ENCODE results near the gene NPHP4.

The NPHP4 gene

DNA sequence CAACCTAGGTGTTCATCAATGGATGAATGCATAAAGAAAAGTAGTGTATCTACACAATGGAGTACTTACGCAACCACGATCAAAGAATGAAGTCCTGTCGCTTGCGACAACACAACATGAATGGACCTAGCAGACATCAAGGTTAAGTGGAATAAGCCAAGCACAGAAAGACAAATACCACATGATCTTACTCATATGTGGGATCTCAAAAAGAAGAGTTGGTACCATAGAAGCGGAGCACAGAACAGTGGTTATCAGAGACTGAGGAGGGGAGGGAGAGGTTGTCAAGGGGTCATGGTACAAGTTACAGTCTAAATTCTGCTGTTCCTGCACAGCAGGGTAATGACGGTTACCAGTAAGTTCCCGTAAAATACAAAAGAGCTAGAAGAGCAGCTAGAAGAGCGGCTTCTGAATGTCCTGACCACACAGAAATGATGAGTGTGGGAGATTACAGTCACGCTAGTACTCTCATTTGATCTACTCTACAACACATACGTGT, 36.7 kb downstream of the NPHP4 start:
- 81 to 91% methylated on average over 7 to 8 of the region's 10 CpGs for WGBS, 2 experiments (ENCODE audit: insufficient coverage in 2 of 2)
- H3K4me3 ChIP-seq (ENCODE audit: extremely low read depth, insufficient read depth, low read length, poor library complexity, severe bottlenecking), result no peak overlapping the region
- no peaks in the 10 kb centered on the region for H3K4me1 ChIP-seq (ENCODE audit: control insufficient read depth, insufficient read depth, low read length, poor library complexity, severe bottlenecking)
- H3K27ac ChIP-seq (ENCODE audit: low read depth, low read length, severe bottlenecking), result no peak overlapping the region
- peaks cover 24% of the 10 kb centered on the region for H3K36me3 ChIP-seq (ENCODE audit: control insufficient read depth, insufficient read depth, low read length)
- no peaks in the 10 kb centered on the region for H3K9me3 ChIP-seq (ENCODE audit: control insufficient read depth, low read length)

- H3K27ac ChIP-seq (ENCODE audit: low read depth, low read length, severe bottlenecking), result no peak overlapping the region
- 80 to 85% methylated on average over 3 of the region's 5 CpGs for WGBS, 2 experiments (ENCODE audit: insufficient coverage in 2 of 2)
- H3K36me3 ChIP-seq (ENCODE audit: control insufficient read depth, insufficient read depth, low read length), result peaks cover 28% of the 10 kb centered on the region
- no peak overlapping the region for H3K4me3 ChIP-seq (ENCODE audit: extremely low read depth, insufficient read depth, low read length, poor library complexity, severe bottlenecking)
- no peaks in the 10 kb centered on the region for H3K4me1 ChIP-seq (ENCODE audit: control insufficient read depth, insufficient read depth, low read length, poor library complexity, severe bottlenecking)
- no peaks in the 10 kb centered on the region for H3K9me3 ChIP-seq (ENCODE audit: control insufficient read depth, low read length)
Observed at GRCh38 chr1:5954964-5955363, 37.3 kb downstream of the NPHP4 start.

- no peak overlapping the region for H3K4me3 ChIP-seq (ENCODE audit: extremely low read depth, insufficient read depth, low read length, poor library complexity, severe bottlenecking)
- H3K27ac ChIP-seq (ENCODE audit: low read depth, low read length, severe bottlenecking), result no peak overlapping the region
- no peaks in the 10 kb centered on the region for H3K9me3 ChIP-seq (ENCODE audit: control insufficient read depth, low read length)
- no peaks in the 10 kb centered on the region for H3K4me1 ChIP-seq (ENCODE audit: control insufficient read depth, insufficient read depth, low read length, poor library complexity, severe bottlenecking)
- H3K36me3 ChIP-seq (ENCODE audit: control insufficient read depth, insufficient read depth, low read length), result peaks cover 21% of the 10 kb centered on the region
- 96 to 97% methylated on average over 11 of the region's 11 CpGs for WGBS, 2 experiments (ENCODE audit: insufficient coverage in 2 of 2)
Observed at GRCh38 chr1:5953386-5953785, 38.8 kb downstream of the NPHP4 start.

DNA sequence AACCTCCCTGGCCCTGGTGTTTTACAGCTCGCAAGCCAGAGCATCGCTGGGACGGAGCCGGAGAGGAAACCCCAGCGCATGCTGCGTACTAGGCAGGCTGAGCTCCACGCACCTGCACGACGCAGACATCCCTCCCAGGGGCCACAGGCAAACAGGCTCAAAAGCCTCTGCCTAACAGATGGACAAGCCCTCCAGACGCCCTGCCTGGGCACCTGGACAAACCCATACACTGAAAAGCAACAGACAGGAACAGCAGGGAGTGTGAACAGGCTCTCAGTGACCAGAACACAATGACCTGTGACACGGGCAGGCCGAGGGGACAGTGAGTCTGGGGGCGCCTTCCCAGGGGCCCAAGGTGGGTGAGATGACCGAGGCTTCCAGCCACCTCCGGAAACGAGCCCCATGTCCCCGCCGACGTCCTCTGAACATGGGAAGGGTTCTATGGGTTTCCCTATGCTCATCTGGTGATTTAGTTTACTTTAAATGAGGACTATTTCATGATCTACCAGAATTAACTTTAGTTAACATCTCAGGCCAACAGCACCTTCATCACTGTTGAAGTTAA, 40.3 kb downstream of the NPHP4 start:
- no peaks in the 10 kb centered on the region for H3K9me3 ChIP-seq (ENCODE audit: control insufficient read depth, low read length)
- no peak overlapping the region for H3K4me3 ChIP-seq (ENCODE audit: extremely low read depth, insufficient read depth, low read length, poor library complexity, severe bottlenecking)
- peaks cover 21% of the 10 kb centered on the region for H3K36me3 ChIP-seq (ENCODE audit: control insufficient read depth, insufficient read depth, low read length)
- no peak overlapping the region for H3K27ac ChIP-seq (ENCODE audit: low read depth, low read length, severe bottlenecking)
- 91 to 97% methylated on average over 13 to 15 of the region's 19 CpGs for WGBS, 2 experiments (ENCODE audit: insufficient coverage in 2 of 2)
- H3K4me1 ChIP-seq (ENCODE audit: control insufficient read depth, insufficient read depth, low read length, poor library complexity, severe bottlenecking), result no peaks in the 10 kb centered on the region

GRCh38 chr1:5950994-5951785, 41.0 kb downstream of the NPHP4 start:
- 95 to 96% methylated on average over 21 to 24 of the region's 24 CpGs for WGBS, 2 experiments (ENCODE audit: insufficient coverage in 2 of 2)
- no peaks in the 10 kb centered on the region for H3K4me1 ChIP-seq (ENCODE audit: control insufficient read depth, insufficient read depth, low read length, poor library complexity, severe bottlenecking)
- H3K36me3 ChIP-seq (ENCODE audit: control insufficient read depth, insufficient read depth, low read length), result peaks cover 25% of the 10 kb centered on the region
- H3K4me3 ChIP-seq (ENCODE audit: extremely low read depth, insufficient read depth, low read length, poor library complexity, severe bottlenecking), result no peak overlapping the region
- H3K27ac ChIP-seq (ENCODE audit: low read depth, low read length, severe bottlenecking), result no peak overlapping the region
- no peaks in the 10 kb centered on the region for H3K9me3 ChIP-seq (ENCODE audit: control insufficient read depth, low read length)

- Histone ChIP-seq H3K4me3 (ENCODE audit: extremely low read depth, insufficient read depth, low read length, poor library complexity, severe bottlenecking) (no peak overlapping the region), H3K36me3 (ENCODE audit: control insufficient read depth, insufficient read depth, low read length) (peaks cover 23% of the 10 kb centered on the region), H3K9me3 (ENCODE audit: control insufficient read depth, low read length) (no peaks in the 10 kb centered on the region), H3K4me1 (ENCODE audit: control insufficient read depth, insufficient read depth, low read length, poor library complexity, severe bottlenecking) (no peaks in the 10 kb centered on the region), H3K27ac (ENCODE audit: low read depth, low read length, severe bottlenecking) (no peak overlapping the region)
- 88 to 98% methylated on average over 6 to 7 of the region's 7 CpGs for WGBS, 2 experiments (ENCODE audit: insufficient coverage in 2 of 2)
Observed at GRCh38 chr1:5950201-5950895, 41.9 kb downstream of the NPHP4 start.

- WGBS, 2 experiments (ENCODE audit: insufficient coverage in 2 of 2), result 83% methylated on average over 4 of the region's 4 CpGs
- Histone ChIP-seq H3K27ac (ENCODE audit: low read depth, low read length, severe bottlenecking) (no peak overlapping the region), H3K9me3 (ENCODE audit: control insufficient read depth, low read length) (no peaks in the 10 kb centered on the region)
Observed at GRCh38 chr1:5949761-5950100, 42.5 kb downstream of the NPHP4 start.

GRCh38 chr1:5949085-5949760, 43.0 kb downstream of the NPHP4 start:
- no peak overlapping the region for H3K4me3 ChIP-seq (ENCODE audit: extremely low read depth, insufficient read depth, low read length, poor library complexity, severe bottlenecking)
- peaks cover 21% of the 10 kb centered on the region for H3K36me3 ChIP-seq (ENCODE audit: control insufficient read depth, insufficient read depth, low read length)
- 90 to 94% methylated on average over 10 to 11 of the region's 13 CpGs for WGBS, 2 experiments (ENCODE audit: insufficient coverage in 2 of 2)
- no peak overlapping the region for H3K27ac ChIP-seq (ENCODE audit: low read depth, low read length, severe bottlenecking)
- H3K4me1 ChIP-seq (ENCODE audit: control insufficient read depth, insufficient read depth, low read length, poor library complexity, severe bottlenecking), result no peaks in the 10 kb centered on the region
- H3K9me3 ChIP-seq (ENCODE audit: control insufficient read depth, low read length), result no peaks in the 10 kb centered on the region

More at GRCh38 chr1:5949761-5950100, 42.5 kb downstream of the NPHP4 start:
- H3K4me3 ChIP-seq (ENCODE audit: extremely low read depth, insufficient read depth, low read length, poor library complexity, severe bottlenecking), result no peak overlapping the region
- H3K4me1 ChIP-seq (ENCODE audit: control insufficient read depth, insufficient read depth, low read length, poor library complexity, severe bottlenecking), result no peaks in the 10 kb centered on the region
- peaks cover 21% of the 10 kb centered on the region for H3K36me3 ChIP-seq (ENCODE audit: control insufficient read depth, insufficient read depth, low read length)

DNA sequence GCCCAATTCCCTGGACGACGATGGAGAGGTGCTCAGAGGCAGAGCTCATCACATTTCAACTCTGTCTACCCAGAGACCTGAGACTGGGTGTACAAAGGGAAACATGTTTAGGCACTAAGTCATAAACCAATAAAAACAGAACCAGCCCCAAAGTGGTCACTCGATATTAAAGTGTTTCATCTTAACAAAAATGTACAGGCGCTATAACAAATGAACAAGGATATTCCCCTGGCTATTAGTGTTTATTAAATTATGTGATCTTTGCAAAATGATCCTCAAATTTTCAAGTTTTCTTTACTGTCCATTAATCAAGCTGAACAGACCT, 43.6 kb downstream of the NPHP4 start:
- H3K36me3 ChIP-seq (ENCODE audit: control insufficient read depth, insufficient read depth, low read length), result peaks cover 23% of the 10 kb centered on the region
- no peaks in the 10 kb centered on the region for H3K9me3 ChIP-seq (ENCODE audit: control insufficient read depth, low read length)
- no peak overlapping the region for H3K27ac ChIP-seq (ENCODE audit: low read depth, low read length, severe bottlenecking)
- no peaks in the 10 kb centered on the region for H3K4me1 ChIP-seq (ENCODE audit: control insufficient read depth, insufficient read depth, low read length, poor library complexity, severe bottlenecking)
- no peak overlapping the region for H3K4me3 ChIP-seq (ENCODE audit: extremely low read depth, insufficient read depth, low read length, poor library complexity, severe bottlenecking)
- WGBS, 2 experiments (ENCODE audit: insufficient coverage in 2 of 2), result no CpG with 5 or more reads among the region's 4 CpGs

- Histone ChIP-seq H3K4me3 (ENCODE audit: extremely low read depth, insufficient read depth, low read length, poor library complexity, severe bottlenecking) (no peak overlapping the region), H3K27ac (ENCODE audit: low read depth, low read length, severe bottlenecking) (no peak overlapping the region), H3K4me1 (ENCODE audit: control insufficient read depth, insufficient read depth, low read length, poor library complexity, severe bottlenecking) (no peaks in the 10 kb centered on the region), H3K36me3 (ENCODE audit: control insufficient read depth, insufficient read depth, low read length) (peaks cover 24% of the 10 kb centered on the region), H3K9me3 (ENCODE audit: control insufficient read depth, low read length) (no peaks in the 10 kb centered on the region)
- 94 to 96% methylated on average over 17 to 18 of the region's 20 CpGs for WGBS, 2 experiments (ENCODE audit: insufficient coverage in 2 of 2)
Observed at GRCh38 chr1:5947978-5948680, 44.1 kb downstream of the NPHP4 start.
